ENCODE data around the gene MROH7. TPM values are rescaled to one million over a fixed set of nuclear protein-coding genes. Genes with fewer than 3 reads are reported as not detected.

The MROH7 gene
- total and polyA plus RNA-seq, 4 donors, result 0.21 to 3.4 (median 1.9) TPM

DNA sequence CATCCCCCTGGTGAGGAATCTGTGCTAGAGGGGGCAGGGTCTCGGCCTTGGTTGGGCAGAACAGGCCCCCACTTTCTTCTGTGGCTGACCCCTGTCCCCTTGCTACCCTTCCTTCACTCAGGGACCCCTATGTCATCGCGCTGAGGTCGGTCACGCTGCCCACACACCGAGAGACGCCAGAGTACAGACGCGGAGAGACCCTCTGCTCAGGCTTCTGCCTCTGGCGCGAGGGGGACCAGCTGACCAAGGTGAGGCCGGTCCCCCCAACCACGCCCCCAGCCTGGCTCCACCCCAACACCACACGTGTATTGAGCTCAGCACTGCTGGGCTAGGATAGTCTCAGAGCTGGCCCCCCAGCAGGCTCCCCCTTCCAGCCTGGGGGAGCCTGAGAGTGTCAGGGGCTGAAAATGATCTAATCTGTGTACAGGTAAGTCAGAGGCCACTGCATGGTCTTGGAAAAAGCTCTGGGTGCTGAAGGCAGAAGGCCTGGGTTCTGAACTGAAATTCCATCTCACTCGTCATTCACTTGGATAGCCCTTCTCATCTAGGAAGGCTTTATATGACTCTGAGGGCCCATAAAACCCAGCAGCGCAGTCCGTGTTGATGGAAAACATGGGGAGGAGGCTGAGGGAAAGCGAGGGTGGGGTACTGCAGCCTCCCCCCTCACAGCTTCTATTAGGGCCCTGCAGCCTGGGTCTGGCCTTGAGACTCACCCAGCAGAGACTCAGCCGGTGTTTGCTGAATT, 33.6 kb upstream of the MROH7 start:
- Histone ChIP-seq H3K4me3 (no peak overlapping the region), H3K27me3 (ENCODE audit: control insufficient read depth in 3 of 3, insufficient read depth in 3 of 3, low read length in 2 of 3) (no peaks in the 10 kb centered on the region), H3K4me1 (ENCODE audit: control insufficient read depth in 5 of 5, insufficient read depth in 5 of 5, low read length in 5 of 5) (no peaks in the 10 kb centered on the region), H3K36me3 (ENCODE audit: control insufficient read depth in 4 of 4, insufficient read depth in 4 of 4, low read length in 4 of 4) (peaks cover 0 to 3% (median 0%) of the 10 kb centered on the region in 4 donors), H3K27ac (ENCODE audit: low read depth in 1 of 2, low read length in 1 of 2) (no peak overlapping the region), H3K9ac (ENCODE audit: insufficient read depth in 1 of 2, low read length in 2 of 2) (no peak overlapping the region), H3K9me3 (ENCODE audit: control insufficient read depth in 4 of 4, insufficient read depth in 3 of 4, low read length in 3 of 4) (no peaks in the 10 kb centered on the region)
- no peak for DNase-seq
- no peak for ATAC-seq (ENCODE audit: insufficient read depth, low FRiP score)
- WGBS, 2 donors, result 92 to 96% methylated on average over 19 of the region's 19 CpGs
- TF ChIP-seq, protein P1, sequence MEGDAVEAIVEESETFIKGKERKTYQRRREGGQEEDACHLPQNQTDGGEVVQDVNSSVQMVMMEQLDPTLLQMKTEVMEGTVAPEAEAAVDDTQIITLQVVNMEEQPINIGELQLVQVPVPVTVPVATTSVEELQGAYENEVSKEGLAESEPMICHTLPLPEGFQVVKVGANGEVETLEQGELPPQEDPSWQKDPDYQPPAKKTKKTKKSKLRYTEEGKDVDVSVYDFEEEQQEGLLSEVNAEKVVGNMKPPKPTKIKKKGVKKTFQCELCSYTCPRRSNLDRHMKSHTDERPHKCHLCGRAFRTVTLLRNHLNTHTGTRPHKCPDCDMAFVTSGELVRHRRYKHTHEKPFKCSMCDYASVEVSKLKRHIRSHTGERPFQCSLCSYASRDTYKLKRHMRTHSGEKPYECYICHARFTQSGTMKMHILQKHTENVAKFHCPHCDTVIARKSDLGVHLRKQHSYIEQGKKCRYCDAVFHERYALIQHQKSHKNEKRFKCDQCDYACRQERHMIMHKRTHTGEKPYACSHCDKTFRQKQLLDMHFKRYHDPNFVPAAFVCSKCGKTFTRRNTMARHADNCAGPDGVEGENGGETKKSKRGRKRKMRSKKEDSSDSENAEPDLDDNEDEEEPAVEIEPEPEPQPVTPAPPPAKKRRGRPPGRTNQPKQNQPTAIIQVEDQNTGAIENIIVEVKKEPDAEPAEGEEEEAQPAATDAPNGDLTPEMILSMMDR (IDR thresholded peaks at IDR 0.05; ENCODE audit: control extremely low read depth, extremely low read depth), result no peak

DNA sequence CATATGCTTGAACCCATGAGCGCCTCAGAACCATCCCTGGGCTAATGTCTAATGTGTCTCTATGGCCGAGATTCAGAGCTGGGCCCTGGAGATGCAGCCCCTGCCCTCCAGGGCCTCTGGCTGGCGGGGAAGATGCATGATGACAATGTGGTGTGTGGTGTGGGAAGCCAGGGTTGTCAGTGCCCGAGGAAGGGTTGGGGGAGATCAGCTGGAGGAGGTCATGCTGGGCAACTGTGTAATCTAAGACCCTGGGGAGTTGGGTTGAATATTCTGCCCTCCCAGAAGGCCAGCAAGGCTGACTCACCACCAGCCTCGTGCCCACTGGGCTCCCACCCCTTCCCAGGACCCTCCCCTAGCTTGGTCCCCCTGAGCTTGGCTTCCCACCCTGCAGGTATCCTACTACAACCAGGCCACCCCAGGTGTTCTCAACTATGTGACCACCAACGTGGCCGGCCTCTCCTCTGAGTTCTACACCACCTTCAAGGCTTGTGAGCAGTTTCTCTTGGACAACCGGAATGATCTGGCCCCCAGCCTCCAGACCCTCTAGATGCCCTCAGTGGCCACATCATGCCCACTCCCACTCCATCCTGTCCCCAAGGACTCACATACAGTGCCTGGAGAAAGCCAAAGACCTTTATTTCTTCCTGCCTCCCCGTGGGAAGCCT, 32.9 kb upstream of the MROH7 start:
- Histone ChIP-seq H3K9ac (ENCODE audit: insufficient read depth in 1 of 2, low read length in 2 of 2) (no peak overlapping the region), H3K9me3 (ENCODE audit: control insufficient read depth in 4 of 4, insufficient read depth in 3 of 4, low read length in 3 of 4) (no peaks in the 10 kb centered on the region), H3K4me3 (no peak overlapping the region), H3K4me1 (ENCODE audit: control insufficient read depth in 5 of 5, insufficient read depth in 5 of 5, low read length in 5 of 5) (no peaks in the 10 kb centered on the region), H3K27ac (ENCODE audit: low read depth in 1 of 2, low read length in 1 of 2) (no peak overlapping the region), H3K27me3 (ENCODE audit: control insufficient read depth in 3 of 3, insufficient read depth in 3 of 3, low read length in 2 of 3) (no peaks in the 10 kb centered on the region), H3K36me3 (ENCODE audit: control insufficient read depth in 4 of 4, insufficient read depth in 4 of 4, low read length in 4 of 4) (peaks cover 0 to 3% (median 0%) of the 10 kb centered on the region in 4 donors)
- no peak for ATAC-seq (ENCODE audit: insufficient read depth, low FRiP score)
- TF ChIP-seq, protein P1 (IDR thresholded peaks at IDR 0.05; ENCODE audit: control extremely low read depth, extremely low read depth), result no peak
- DNase-seq, result no peak
- WGBS, 2 donors, result 90 to 92% methylated on average over 9 of the region's 9 CpGs

DNA sequence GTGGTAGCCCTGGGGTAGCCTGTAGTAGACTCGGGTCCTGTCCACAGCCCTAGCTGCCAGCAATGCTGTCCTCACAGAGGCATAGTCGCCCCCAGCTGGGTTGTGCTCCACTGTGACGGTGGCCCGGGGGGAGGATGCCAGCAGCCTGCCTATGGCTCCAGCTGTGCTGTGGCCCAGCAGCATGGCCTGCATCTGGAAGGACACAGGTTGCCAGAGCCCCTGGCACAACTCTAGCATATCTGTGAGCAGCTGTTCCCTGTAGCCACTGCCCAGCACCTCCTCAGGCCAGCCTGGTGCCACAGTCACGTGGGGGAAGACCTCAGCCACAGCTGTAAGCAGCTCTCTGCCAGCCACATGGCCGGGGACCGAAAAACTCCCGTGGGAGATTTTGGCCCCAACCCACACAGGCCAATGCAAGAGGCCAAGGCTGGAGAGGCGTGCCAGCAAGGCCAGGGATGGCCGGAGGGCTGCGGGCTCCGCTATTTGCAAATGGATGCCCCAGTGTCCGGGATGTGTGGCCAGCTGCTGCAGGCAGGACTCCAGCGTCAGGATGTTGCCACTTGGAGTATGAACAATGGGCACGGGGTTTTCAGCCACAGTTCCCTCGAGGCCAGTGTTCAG, 32.2 kb upstream of the MROH7 start:
- no peak overlapping the region for H3K4me3 ChIP-seq
- DNase-seq, result no peak
- TF ChIP-seq, protein P1 (IDR thresholded peaks at IDR 0.05; ENCODE audit: control extremely low read depth, extremely low read depth), result no peak
- no peaks in the 10 kb centered on the region for H3K4me1 ChIP-seq (ENCODE audit: control insufficient read depth in 5 of 5, insufficient read depth in 5 of 5, low read length in 5 of 5)
- no peaks in the 10 kb centered on the region for H3K9me3 ChIP-seq (ENCODE audit: control insufficient read depth in 4 of 4, insufficient read depth in 3 of 4, low read length in 3 of 4)
- peaks cover 0 to 3% (median 0%) of the 10 kb centered on the region in 4 donors for H3K36me3 ChIP-seq (ENCODE audit: control insufficient read depth in 4 of 4, insufficient read depth in 4 of 4, low read length in 4 of 4)
- no peak overlapping the region for H3K27ac ChIP-seq (ENCODE audit: low read depth in 1 of 2, low read length in 1 of 2)
- WGBS, 2 donors, result 80 to 86% methylated on average over 16 of the region's 16 CpGs
- ATAC-seq (ENCODE audit: insufficient read depth, low FRiP score), result no peak
- H3K9ac ChIP-seq (ENCODE audit: insufficient read depth in 1 of 2, low read length in 2 of 2), result no peak overlapping the region
- no peaks in the 10 kb centered on the region for H3K27me3 ChIP-seq (ENCODE audit: control insufficient read depth in 3 of 3, insufficient read depth in 3 of 3, low read length in 2 of 3)
